CD4-positive, alpha-beta T cell treated with Interleukin-2 at 100 ng/mL for 4 hours (primary cell): ENCODE results near the gene SLC4A1.
A peak's percentile ranks its signal among the peaks of the same experiment; 100 is the strongest.
"Not testable (repeated sequence)": the region's sequence is repeated elsewhere in the genome, so short reads cannot be mapped to it uniquely, and the experiment has no call there.

Source experiments
- DNase-seq: peaks from one replicate; pipeline ENCODE4 v3.0.0-alpha.2; 2020; ENCODE audit warnings: low spot score

The SLC4A1 gene

DNA sequence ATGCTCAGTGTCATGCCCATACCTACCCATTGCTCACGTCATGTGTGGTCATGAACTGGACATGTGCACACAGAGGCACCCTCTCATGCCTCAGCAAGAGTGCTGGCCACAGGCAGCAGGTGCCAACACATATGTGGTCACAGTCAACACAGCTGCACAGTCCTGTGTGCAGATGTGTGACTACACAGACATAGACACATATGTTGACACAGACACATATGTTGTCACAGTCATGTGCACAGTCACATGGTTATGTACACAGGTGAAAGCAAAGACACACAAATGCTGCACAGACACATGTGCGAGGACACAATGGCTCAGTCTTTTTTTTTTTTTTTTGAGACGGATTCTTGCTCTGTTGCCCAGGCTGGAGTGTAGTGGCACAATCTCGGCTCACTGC, 11.3 kb downstream of the SLC4A1 start:
- no peak for DNase-seq

DNA sequence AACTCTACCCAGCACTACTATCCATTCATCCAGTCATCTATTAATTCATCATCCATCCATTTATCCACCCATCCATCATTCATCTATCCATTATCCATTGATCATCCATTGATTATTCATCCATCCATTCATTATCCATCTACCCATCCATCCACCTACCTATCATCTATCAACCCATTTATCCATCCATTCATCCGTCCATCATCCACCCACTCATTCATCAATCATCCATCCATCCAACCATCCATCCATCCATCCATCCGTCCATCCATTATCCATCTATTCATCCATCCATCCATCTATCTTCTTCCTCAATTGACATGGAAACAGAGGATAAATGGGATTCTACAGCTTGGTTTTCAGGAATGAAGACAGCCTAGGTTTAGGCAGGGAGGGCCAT, 12.0 kb downstream of the SLC4A1 start:
- DNase-seq = no peak

DNA sequence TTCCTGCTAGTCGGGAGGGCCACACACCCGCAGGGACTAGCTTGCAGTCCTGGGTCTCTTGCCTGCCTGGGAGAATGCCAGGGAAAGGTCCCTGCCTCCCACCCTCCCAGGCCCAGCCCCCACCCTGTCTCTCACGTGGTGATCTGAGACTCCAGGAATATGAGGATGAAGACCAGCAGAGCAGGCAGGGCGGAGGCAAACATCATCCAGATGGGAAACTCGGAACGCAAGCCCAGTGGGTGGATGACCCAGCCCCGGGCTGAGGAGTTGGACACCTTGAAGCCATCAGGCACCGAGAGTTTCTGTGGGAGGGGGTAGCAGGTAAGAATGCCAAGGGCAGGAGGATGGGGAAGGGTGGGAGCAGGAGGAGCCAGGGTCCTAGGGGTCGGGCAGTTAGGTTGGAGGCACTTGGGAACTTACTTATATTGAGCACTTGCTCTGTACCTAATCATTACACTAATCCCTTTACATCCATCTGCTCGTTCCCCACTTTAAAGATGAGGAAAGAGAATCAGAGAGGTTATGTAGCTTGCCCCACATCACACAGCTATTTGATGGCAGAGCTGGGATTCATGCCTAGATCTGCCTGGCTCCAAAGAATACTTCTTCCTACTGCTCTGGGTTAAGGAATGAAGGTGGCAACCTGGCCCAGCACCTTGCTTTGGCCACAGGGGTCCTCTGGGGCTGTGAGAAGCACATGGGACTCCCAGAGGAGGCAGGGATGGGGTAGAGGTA, 13.4 kb downstream of the SLC4A1 start:
- no peak for DNase-seq

DNA sequence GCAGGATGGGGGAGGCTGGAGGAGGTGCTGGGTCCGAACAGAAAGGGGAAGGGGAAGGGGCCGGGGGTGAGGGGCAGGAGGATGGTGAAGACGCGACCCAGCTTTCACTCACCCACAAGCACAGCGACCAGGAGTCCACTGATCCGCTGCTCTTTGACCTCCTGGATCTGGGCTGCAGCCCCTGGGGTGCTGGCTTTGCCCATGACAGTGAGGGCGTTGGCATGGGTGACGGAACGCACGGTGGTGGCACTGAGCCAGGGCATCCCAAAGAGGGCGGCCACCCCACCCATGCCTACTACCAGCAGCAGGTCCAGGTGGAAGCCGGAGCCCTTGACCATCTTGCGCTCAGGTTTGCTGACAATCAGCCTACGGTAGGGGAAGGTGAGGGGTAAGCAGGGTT, 14.9 kb downstream of the SLC4A1 start:
- DNase-seq = no peak

DNA sequence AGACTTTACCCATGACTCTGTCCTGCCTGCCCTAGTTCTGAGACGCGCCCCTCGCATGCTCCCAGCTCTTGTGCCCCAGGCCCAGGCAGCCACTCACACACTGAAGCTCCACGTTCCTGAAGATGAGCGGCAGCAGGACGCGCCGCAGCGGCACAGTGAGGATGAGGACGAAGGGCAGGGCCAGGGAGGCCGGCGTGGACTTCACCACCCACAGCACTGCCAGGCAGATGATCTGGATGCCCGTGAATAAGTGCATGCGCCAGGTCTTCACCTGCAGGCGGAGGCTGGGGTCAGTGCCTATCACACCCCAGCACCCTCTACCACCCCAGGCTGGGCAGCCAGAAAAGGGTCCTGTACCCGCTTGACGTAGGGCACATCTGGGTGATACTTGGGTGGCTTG, 16.9 kb downstream of the SLC4A1 start:
- no peak for DNase-seq

DNA sequence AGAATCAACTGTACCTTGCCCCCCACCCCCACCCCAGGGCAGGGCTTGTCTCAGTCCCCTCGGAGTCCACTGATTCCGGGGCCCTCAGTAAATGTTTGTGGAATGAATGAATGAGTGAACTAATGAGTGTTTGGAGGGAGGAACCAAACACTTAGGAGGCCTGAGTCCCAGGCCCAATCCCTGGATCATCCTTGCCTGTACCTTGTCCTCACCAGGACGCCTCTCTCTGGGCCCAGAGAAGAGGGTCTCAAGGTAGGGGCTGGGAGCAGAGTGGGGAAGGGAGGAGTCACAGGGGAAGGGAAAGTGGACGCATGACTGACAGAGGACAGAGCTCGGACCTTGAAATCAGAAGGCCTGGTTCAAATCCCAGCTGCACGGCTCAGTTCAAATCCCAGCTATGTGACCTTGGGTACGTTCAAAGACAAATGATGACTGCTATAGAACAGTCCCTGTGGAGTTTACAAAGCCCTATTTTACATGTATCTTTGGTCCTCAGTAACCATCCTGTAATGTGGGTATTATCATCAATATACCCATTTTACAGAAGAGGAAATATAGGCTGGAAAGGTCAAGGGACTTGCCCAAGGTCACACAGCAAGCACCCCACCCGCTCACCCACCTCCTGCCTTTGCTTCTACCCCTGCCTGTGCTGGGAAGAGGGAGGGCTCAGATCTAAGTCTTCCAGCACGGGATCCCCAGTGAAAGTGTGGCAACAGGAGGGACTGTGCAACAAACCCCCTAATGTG, 18.3 kb downstream of the SLC4A1 start:
- DNase-seq = no peak

DNA sequence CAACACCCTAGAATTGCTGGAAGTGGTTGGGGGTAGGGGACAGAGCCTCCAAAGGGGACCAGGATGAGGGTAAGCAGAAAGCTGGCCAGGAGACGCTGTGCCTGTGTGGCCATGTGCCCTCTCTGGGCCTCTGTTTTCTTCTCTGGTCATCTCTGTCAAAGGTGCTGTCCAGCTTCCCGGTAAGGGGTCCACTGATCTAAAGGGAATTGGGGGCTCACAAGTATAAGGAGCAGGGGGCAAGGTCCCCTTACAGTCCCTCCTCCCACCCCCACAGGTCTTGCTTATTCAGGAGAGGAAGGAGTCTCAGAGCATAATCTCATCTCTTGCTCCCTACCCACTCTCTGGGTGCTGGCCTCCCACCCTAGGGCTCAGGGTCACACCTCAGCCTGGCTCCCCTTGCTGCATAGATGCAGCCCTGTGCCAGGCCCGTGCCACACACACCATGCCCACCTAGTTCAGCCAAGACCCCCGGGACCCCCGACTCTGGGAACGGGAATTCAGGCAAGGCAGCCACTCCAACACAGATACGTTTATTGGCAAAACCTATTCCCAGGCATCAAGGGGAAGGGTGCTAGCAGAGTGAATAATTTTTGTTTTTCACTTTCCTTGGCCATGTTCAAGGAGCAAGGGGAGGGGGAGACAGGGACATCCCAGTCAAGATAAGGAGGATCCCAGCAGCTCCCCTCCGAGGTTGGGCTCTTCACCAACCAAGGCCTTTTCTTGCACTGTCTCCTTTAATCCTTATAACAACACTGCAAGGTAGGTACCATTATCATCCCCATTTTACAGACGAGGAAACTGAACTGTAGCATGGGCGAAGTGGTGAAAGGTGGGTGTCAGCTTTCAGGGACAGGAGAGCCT, 19.8 kb downstream of the SLC4A1 start:
- DNase-seq = no peak

DNA sequence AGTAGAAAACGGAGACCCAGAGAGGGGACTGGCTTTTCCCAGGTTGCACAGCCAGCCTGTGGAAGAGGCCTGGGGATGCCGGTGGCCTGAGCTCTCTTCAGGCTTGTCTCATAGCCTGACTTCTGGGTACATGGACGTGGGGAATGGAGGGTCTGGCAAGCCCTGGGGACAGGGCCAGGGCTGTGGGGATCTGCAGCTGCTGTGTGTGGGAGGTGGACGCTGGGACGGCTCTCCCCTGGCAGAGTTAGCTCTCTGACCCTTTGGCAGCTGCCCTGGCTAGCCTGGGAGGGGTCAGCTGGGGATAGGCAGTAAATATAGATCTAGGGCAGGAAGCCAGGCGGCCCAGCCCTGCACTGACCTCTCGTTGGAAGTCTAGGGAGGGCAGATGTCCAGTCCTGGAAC, 20.5 kb downstream of the SLC4A1 start:
- DNase-seq = no peak

DNA sequence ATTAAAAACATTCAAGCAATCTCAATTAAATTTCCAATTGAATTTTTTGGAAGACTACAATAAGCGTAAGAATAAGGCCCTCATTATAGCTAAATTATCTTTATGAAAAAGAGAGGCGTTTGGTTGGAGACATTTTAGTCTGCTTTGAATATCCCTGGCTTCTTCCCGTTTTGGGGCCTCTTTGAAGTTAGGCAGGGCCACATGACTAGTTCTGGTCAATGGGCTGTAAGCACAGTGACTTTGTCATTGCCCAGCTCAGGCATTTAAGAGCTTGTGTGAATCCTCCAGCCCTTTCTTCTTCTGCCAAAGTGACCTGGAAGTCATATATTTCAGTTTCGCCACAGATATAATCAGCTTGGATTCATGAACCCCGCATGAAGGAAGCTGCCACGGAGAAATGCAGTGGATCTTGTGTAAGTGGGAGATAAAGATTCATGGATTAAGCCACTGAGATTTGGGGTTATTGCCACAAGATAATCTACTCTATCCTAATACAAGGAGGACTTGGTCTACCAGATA, 26.8 kb downstream of the SLC4A1 start:
- DNase-seq = no peak

DNA sequence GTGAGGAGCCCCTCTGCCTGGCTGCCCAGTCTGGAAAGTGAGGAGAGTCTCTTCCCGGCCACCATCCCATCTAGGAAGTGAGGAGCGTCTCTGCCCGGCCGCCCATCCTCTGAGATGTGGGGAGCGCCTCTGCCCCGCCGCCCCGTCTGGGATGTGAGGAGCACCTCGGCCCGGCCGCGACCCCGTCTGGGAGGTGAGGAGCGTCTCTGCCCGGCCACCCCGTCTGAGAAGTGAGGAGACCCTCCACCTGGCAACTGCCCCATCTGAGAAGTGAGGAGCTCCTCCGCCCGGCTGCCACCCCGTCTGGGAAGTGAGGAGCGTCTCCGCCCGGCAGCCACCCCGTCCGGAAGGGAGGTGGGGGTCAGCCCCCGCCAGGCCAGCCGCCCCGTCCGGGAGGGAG, 30.0 kb downstream of the SLC4A1 start:
- not testable (repeated sequence) for DNase-seq

DNA sequence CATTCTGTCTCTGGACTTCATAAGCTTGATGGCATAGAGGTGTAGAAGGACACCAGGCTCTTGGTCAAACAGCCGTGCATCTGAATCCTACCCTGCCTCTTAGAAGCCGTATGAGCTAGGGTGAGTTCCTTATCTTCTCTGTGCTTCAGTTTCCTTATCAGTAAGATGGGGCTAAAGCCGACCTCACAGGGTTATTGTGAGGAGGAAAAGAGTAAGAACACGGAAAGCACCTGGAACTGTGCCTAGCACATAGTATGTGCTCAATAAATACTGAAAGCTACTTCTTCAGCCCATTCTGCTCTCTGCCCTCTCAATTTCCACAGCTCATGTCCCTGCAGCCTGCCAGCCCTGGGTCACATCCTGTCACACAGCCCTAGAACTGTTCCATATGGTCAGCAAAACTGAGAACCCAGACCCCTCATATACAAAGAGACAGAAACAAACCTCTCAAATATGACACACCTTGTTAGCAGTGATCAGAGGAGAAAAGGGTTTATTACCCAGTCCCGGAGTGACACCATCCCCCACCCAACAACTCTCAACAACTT, 31.4 kb downstream of the SLC4A1 start:
- no peak for DNase-seq

DNA sequence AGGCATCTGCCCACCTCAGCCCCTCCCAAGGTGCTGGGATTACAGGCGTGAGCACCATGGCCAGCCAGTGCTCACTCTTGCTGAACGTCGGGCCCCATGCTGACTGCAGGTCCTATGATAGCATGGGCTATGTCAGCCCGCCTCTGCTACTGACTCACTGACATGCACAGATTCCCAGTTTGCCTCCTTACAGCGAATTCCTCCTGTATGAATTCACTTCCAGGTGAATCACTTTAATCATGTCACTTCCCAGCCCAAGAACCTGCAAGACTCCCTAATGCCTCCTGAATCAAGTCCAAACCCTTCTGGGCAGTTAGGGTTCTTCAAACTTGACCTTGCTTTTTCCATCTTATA, 32.4 kb downstream of the SLC4A1 start:
- DNase-seq = no peak

DNA sequence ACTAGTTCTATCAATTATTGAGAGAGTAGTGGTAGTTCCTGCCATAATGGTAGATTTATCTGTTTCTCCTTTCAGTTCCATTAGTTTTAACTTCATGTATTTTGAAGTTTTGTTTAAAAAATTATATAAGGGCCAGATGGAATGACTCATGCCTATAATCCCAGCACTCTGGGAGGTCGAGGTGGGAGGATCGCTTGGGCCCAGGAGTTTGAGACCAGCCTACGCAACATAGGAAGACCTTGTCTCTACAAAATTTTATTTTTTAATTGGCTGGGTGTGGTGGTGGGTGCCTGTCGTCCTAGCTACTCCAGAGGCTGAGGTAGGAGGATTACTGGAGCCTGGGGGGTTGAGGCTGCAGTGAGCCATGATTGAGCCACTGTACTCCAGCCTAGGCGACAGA, 34.4 kb downstream of the SLC4A1 start:
- DNase-seq = no peak

DNA sequence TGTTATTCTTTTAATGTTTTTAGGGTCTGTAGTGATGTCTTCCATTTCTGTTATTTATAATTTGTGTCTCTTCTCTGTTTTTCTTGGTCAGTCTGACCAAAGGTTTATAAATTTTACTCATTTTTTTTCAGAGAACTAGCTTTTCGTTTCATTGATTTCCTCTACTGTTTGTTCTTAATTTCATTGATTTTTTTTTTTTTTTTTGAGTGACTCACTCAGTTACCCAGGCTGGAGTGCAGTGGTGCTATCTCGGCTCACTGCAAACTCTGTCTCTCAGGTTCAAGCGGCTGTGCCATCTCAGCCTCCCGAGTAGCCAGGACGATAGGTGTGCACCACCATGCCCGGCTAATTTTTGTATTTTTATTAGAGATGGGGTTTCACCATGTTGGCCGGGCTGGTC, 35.9 kb downstream of the SLC4A1 start:
- DNase-seq = no peak

DNA sequence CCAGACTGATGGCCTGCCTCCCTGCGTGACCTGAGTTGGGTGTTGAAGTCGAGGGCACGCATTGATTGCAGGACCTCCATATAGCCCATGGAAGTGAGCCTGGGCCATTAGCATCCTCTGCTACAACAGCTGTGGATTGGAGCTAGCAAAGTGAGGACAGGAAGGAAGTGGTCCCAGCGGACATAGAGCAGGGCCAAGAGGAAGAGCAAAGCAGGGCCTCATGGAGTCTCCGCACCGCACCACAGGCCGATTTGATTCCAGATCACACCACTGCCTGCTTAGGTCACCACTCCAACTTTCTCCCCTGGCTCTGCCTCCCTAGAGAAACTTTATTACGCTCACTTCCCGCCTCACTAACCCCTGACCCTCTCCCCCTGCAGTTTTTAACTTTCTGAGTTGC, 37.8 kb downstream of the SLC4A1 start:
- DNase-seq = no peak

DNA sequence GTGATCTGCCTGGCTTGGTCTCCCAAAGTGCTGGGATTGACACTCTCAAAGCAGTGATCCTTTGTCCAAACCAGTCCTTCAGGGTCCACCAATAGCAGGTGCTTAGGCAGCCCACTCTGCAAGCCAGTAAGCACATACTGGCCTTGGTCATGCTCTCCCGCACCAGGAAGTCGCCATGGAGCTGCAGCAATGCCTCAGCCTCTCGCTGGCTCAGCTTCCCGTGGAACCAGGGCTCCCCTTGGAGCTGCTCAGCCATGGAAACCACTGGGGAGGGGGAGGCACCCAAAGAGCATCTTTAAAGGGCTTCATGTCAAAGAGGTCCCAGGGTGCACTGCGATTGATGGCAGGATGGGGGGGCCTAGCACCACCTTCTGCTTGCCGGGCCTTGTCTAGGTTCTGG, 38.8 kb downstream of the SLC4A1 start:
- DNase-seq = no peak

DNA sequence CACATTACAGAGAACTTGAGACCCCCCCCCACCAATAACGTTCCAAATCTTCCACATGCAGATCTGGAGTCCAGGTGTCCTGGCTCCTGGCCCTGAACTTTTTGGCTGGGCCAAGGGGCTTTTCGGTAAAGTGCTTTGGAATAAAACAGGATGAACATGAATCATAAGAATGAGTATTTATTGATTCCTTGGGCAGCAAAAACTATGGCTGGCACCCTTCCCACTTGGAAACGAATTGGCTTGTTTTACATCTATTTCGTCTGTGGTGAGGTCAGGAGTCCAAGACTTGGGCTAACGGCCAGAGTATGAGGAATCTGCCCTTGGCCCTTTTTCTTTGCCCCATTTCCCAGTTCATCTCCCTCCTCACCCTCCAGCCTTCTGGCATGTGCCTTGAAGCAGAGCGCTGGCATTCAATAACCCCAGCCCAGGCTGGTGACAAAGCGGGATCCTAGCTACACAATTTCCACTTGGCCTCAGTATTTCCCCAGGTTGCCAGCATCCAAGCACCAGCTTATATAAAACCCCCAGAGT, 44.3 kb downstream of the SLC4A1 start:
- no peak for DNase-seq

DNA sequence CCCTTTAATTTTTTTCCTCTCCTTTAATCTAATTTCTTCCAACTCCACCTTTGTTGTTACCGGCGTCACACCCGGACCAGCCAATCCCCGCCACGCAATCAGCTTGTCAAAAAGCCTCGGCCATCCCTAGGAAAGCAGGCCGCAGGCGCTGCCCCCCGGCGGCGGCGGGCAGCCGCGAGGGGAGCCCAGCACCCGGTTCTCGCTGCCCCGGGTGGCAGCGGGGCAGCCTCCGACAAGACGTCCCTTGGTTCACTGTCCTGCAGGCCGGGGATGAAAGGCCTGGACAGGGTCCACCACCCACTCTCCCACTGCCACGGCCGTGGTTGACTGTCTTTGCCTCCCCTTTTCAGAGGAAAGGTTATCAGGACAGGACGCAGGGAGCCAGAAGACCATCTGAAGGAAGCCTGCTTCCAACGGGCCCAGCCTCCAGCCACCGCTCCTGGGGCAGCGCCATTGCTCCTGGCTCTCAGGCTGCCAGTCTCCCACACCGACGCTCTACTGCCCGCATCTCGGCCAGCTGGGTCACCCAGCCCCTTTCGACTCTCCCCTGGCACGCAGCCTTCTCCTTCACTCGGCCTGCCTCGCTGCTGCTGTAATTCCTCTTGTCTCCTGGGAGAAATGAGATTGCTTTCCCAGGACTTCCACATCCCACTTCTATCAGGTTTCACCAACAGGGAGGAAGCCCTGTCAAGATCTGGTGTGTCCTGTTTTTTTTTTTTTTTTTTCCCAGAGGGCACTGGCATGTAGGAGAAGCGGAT, 45.6 kb downstream of the SLC4A1 start:
- peak; percentile 55 for DNase-seq

DNA sequence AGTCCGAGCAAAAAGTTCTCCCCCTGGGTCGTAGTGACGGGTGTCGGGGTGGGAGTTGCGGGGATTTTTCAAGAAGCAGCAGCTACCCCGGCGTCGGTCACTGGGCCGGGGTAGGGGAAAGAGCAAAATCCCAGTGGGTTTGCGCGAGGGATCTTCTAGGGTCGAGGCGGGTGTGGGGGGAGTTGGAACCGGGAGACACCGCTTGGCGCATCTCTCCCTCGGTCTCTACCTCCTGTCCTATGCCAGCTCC, 46.1 kb downstream of the SLC4A1 start:
- no peak for DNase-seq

DNA sequence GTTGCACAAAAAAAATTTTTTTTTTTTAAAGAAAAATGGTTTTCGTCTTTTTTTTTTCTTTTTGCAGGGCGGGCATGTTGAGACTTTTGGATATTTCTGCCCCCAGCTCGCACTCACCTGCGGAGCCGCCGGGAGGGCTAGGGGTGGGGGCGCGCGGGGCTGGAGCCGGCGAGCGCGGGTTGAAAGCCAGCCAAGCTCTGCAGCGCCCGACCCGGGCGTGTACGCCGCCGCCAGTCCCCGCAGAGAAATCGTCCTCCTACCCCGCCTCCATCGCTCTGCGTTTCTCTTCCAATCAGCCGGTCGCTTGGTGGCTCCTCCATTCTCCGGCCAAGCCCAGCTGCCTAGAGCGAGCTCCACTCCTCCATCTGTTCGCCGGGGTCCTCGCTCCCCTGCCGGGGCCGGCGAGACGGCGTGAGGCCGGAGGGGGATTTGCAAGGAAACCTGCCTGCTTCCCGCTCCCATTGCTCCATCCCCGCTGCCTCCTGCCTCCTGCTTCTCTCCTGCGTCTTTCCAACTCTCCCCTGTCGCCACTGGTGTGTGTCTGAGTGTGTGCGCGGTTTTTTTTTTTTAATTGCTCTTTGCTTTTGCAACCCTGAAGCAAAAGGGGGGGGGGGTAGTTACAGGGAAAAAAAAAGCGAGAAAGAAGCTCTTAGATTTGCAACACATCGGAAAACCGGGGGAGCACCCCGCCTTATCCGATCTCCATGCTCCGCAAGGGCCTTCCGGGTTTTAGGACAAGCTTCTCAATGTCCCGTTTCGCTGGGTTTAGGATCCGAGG, 46.7 kb downstream of the SLC4A1 start:
- peak; percentile 53 for DNase-seq
